Measurements from ENCODE around the gene PARVA. TPM values are rescaled to one million over a fixed set of nuclear protein-coding genes. Genes with fewer than 3 reads are reported as not detected.

The PARVA gene
- total and polyA plus RNA-seq, 2 of the 4 experiments (the other 2 are of a cell fraction) = 65.2 to 80.2 TPM

GRCh38 chr11:12440565-12440964 lies 63.2 kb downstream of the PARVA start:
- Histone ChIP-seq H2AFZ (replicated peaks; ENCODE audit: low read length, poor library complexity) (no peak overlapping the region), H3K56ac (ENCODE audit: extremely low read depth, insufficient read depth, low read length) (no peak overlapping the region), H4K20me1 (ENCODE audit: insufficient read depth, low read length) (peaks cover 33% of the 10 kb centered on the region), H2AK5ac (ENCODE audit: low read depth, low read length) (no peak overlapping the region), H2BK15ac (ENCODE audit: low read depth, low read length) (no peak overlapping the region), H3K9me1 (ENCODE audit: insufficient read depth, low read length) (peaks cover 18% of the 10 kb centered on the region), H3K27ac (ENCODE audit: insufficient read depth, low read length) (peak overlapping the region; percentile 2; the same call in 1 of the 2 replicates), H2AK9ac (replicated peaks; ENCODE audit: low read depth, low read length, poor library complexity) (no peak overlapping the region), H3K36me3 (ENCODE audit: control insufficient read depth, insufficient read depth, low read length) (peaks cover 17% of the 10 kb centered on the region), H3K79me1 (ENCODE audit: low read depth in 1 of 2, low read length in 2 of 2) (peaks cover 60 to 90% of the 10 kb centered on the region in 2 experiments), H4K91ac (ENCODE audit: insufficient read depth, low read depth, low read length) (no peak overlapping the region), H3K9me3 (ENCODE audit: control insufficient read depth, insufficient read depth, low read length) (no peaks in the 10 kb centered on the region), H3K4me2 (ENCODE audit: low read depth, low read length) (no peak overlapping the region), H3K18ac (ENCODE audit: low read depth, low read length) (no peak overlapping the region), H3K4me3 (ENCODE audit: insufficient read depth, low read depth, low read length) (no peak overlapping the region), H4K8ac (ENCODE audit: low read depth in 2 of 2, low read length in 2 of 2) (no peak overlapping the region), H3K4ac (ENCODE audit: low read depth, low read length) (no peak overlapping the region), H3K27me3 (ENCODE audit: control insufficient read depth, insufficient read depth, low read length) (no peaks in the 10 kb centered on the region), H2BK20ac (ENCODE audit: low read depth, low read length) (no peak overlapping the region), H2BK5ac (ENCODE audit: low read depth, low read length, poor library complexity, severe bottlenecking) (no peak overlapping the region), H3K4me1 (ENCODE audit: control insufficient read depth, insufficient read depth, low read length) (peaks cover 6% of the 10 kb centered on the region), H3K9ac (ENCODE audit: low read depth, low read length) (no peak overlapping the region), H4K5ac (ENCODE audit: low read depth, low read length) (no peak overlapping the region), H3K23ac (ENCODE audit: low read depth, low read length) (no peak overlapping the region), H3K14ac (replicated peaks; ENCODE audit: low read depth, low read length) (no peak overlapping the region), H2BK120ac (ENCODE audit: low read depth, low read length) (no peak overlapping the region)
- no peak for TF ChIP-seq RFX5 (IDR thresholded peaks at IDR 0.05; ENCODE audit: low read depth, low read length)
- TF ChIP-seq MXI1 (IDR thresholded peaks at IDR 0.05; ENCODE audit: borderline replicate concordance, low read depth, low read length) = no peak
- TF ChIP-seq RAD21 (IDR thresholded peaks at IDR 0.05; ENCODE audit: low read length) = no peak
- no peak for TF ChIP-seq BHLHE40 (IDR thresholded peaks at IDR 0.05; ENCODE audit: low read depth, low read length)
- no peak for ATAC-seq (ENCODE audit: low read depth)
- dilution Hi-C loops (cut with HindIII; ENCODE audit: low sequenced_read_pairs, unreplicated experiment) = no loop called here
- WGBS, 2 experiments (ENCODE audit: extremely low coverage in 2 of 2, insufficient read length in 1 of 2) = no CpG with 5 or more reads among the region's 4 CpGs
- DNase-seq = no peak
- intact Hi-C loops (cut with micrococcal nuclease) = no loop called here
- in situ Hi-C loops (cut with MboI; ENCODE audit: low sequenced_read_pairs) = no loop called here
- ChIA-PET POLR2A (ENCODE audit: unreplicated experiment) (no interaction called here), CTCF (no interaction called here)
- BruUV-seq (replicated peaks) = no TSS peak
